GM19238 (cell line): ENCODE data around the gene VAMP5.
"Not testable (repeated sequence)": the region's sequence is repeated elsewhere in the genome, so short reads cannot be mapped to it uniquely, and the experiment has no call there.

Source experiments
- DNase-seq: peaks from one replicate; pipeline ENCODE4 v3.0.0; 2011; ENCODE audit warnings: low spot score; ENCODE audit not compliant: insufficient read length

The VAMP5 gene

GRCh38 chr2:85583667-85584353, 421 bp upstream of the VAMP5 start:
- DNase-seq: peak; percentile 73

- DNase-seq: no peak
Measured at GRCh38 chr2:85584857-85585780, 888 bp downstream of the VAMP5 start.

GRCh38 chr2:85585781-85586105, 1.5 kb downstream of the VAMP5 start:
- no peak for DNase-seq

- DNase-seq: no peak
Measured at GRCh38 chr2:85588236-85588635, 4.0 kb downstream of the VAMP5 start.

- no peak for DNase-seq
Measured at GRCh38 chr2:85588645-85589044, 4.4 kb downstream of the VAMP5 start.

- no peak for DNase-seq
Measured at GRCh38 chr2:85589181-85589580, 5.0 kb downstream of the VAMP5 start.

GRCh38 chr2:85589982-85590791, 6.0 kb downstream of the VAMP5 start:
- no peak for DNase-seq

GRCh38 chr2:85590950-85591349, 6.7 kb downstream of the VAMP5 start:
- no peak for DNase-seq

- DNase-seq: no peak
Measured at GRCh38 chr2:85591563-85591962, 7.3 kb downstream of the VAMP5 start.

- DNase-seq: not testable (repeated sequence)
Measured at GRCh38 chr2:85592299-85592698, 8.1 kb downstream of the VAMP5 start.

- no peak for DNase-seq
Measured at GRCh38 chr2:85593023-85593422, 8.8 kb downstream of the VAMP5 start.

GRCh38 chr2:85594715-85595300, 10.6 kb downstream of the VAMP5 start:
- no peak for DNase-seq

GRCh38 chr2:85595301-85596025, 11.2 kb downstream of the VAMP5 start, which contains the start of gene RNF181:
Gene RNF181 (plus strand): TSS chr2:85595745. CDS start chr2:85595764, 19 bp downstream.
- DNase-seq: peak; percentile 99

GRCh38 chr2:85596026-85596333, 11.7 kb downstream of the VAMP5 start:
- DNase-seq: no peak

- no peak for DNase-seq
Measured at GRCh38 chr2:85596486-85597143, 12.4 kb downstream of the VAMP5 start.

GRCh38 chr2:85597241-85597640, 13.0 kb downstream of the VAMP5 start:
- DNase-seq: no peak

- no peak for DNase-seq
Measured at GRCh38 chr2:85598594-85599340, 14.5 kb downstream of the VAMP5 start.

- DNase-seq: no peak
Measured at GRCh38 chr2:85599468-85600234, 15.4 kb downstream of the VAMP5 start.

GRCh38 chr2:85600235-85600575, 16.0 kb downstream of the VAMP5 start:
- DNase-seq: no peak
